H4 (cell line): ENCODE data around the gene MYO10. TPM values are rescaled to one million over a fixed set of nuclear protein-coding genes. Genes with fewer than 3 reads are reported as not detected.

ENCODE experiments used
- DNase-seq: peaks from one replicate; pipeline ENCODE4 v3.0.0-alpha.2; 2015; ENCODE audit warnings: low spot score
- total RNA-seq: library from RNA; depleted of rRNA; stranded (reverse); fragments of >200 nt; shearing (Covaris generic); gene quantifications from 2 replicates; pipeline ENCODE4 v1.2.3, GENCODE V29; 2014

The MYO10 gene
- total RNA-seq, 1 experiment from 2014 or later, result 34.7 TPM

DNA sequence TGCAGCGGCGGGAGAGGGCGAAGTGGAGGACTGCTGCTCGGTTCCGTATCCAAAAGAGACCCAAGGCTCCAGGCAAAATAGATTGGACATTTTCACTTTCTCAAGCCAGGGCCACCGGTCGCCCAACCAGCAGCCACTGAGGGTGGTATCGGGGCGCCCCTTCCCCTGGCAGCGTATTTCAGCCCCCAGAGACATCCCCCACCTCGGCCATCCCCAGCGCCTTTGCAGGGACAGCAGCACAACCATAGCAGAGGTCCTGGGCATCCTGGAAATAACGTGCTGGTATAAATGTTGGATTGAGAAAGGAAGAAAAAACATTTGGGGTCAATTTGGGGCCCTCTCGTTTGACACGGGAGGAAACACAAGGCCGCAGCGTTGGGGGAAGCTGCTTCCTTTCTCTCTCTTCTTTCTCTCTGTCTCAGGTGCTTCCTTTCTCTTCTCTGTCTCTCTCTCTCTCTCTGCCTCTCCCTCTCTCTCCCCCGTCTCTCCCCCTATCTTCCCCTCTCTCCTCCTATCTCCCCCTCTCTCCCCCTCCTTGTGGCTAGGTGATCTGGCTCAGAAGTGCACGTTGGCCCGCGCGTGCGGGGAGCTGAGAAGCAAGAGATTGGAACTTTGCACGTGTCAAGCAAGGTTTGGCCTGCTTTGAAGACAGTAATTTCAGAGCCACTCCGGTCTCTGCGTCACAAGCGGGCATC lies 318.7 kb downstream of the MYO10 start:
- DNase-seq, result no peak

DNA sequence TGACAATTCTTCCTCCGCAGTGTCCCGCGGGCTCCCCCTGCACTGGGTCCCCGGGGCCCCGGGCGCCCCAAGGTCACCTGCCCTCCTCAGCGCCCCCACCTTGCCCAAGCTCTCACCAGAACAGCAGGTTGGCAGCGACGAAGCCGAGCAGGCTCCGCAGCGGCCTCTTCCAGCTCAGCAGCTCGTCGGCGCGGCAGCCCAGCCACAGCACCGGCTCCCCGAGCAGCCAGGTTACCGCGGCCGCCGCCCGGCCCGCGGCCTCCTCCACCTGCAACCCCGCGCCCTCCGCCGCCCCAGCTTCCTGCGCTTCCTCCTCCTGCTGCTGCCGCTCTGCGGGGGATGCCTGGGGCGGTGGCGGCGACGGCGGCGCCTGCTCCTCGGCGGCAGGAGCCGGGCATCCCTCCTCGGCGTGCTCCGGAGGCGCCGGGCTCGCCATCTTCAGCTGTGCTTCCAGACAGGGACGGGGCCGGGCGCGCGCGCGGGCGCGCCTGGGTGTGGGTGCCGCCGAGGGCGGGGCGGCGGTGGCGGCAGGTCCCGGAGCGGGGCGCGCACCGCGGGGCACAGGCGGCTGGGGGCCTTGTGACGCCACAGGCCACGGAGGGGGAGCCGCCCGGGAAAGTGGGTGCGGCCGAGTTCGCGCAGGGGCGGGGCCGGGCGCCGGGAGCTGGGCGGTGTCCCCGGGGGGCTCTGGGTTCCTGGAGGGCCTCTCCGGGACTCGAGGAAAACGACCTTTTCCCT lies 319.4 kb downstream of the MYO10 start, which contains the start of gene RETREG1:
Gene RETREG1, minus strand, starts transcription at position 462 of the 738 bp plus-strand sequence. Its CDS starts 26 bp downstream, at position 436.
- no peak for DNase-seq

DNA sequence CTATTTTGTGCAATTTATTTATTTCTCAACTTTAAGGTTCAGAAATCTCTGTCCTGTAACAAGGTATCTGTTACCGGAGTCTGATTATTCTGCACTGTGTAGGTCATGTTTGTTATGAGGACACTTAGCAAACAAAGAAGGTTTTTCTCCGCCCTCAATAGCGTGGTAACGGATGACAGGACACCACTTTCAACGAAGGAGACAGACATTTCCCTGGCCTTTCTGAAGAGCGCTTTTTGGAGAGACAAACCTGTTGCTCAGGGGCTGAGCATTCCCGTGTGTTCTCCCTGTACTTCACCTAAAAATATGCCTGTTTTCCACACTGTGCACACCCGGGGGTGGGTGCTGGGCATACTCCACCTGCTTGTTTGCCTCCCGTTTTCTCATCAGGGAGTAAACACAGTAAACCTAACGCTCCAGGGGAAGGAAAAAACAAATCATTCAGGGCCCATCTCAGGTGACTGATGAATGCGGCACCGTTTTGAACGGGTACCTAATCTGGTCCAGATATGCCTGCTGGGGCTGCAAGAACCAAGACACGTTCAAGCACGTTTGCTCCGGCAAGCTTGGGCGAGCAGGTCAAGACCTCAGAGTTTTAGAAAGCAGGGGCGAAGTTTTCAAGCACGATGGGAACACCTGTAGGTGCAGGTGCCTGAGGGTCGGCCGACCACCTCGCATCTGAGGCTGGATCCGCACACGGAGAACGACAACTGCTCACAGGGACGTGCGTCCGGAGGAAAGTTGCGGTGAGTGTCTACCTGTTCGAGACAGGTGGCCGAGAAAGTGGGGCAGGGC lies 320.1 kb downstream of the MYO10 start:
- no peak for DNase-seq

DNA sequence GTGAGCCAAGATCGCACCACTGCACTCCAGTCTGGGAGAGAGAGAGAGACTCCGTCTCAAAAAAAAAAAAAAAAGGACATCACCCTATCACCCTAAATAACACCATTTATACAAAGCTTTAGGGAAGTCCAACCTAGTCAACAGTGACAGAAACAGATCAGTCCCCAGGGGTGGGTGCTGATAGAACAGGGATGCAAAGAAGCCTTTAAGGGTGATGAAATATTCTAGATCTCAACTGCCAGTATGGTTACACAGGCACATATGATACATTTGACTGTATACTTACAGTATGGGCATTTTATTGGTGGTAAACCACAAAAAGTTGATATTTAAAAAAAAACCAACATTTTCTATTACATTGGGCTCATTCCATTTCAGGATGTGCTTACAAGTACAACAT lies 324.1 kb downstream of the MYO10 start:
- no peak for DNase-seq
